Smooth muscle cell (in vitro differentiated cells): ENCODE results near the gene ELANE. TPM values are rescaled to one million over a fixed set of nuclear protein-coding genes. Genes with fewer than 3 reads are reported as not detected.

Experiments
- DNase-seq: peaks from one replicate; lab custom pipeline; 2025; ENCODE audit not compliant: unreplicated experiment; lab: John Stamatoyannopoulos, UW
- H2AFZ ChIP-seq: fragments of 200-600 bp; sonication (generic); 2 replicates; pipeline ENCODE4 v1.6.0; 2016; ENCODE audit warnings: antibody characterized with exemption, low read depth, mild to moderate bottlenecking
- H3F3A ChIP-seq: fragments of 200-600 bp; sonication (generic); 2 replicates; pipeline ENCODE4 v1.6.0; 2017; ENCODE audit warnings: antibody characterized with exemption, low read depth
- H3K27ac ChIP-seq: fragments of 200-600 bp; sonication (generic); 2 replicates; pipeline ENCODE4 v1.5.1; 2016; ENCODE audit warnings: low read depth, mild to moderate bottlenecking
- H3K27me3 ChIP-seq: fragments of 200-600 bp; sonication (generic); 2 replicates; pipeline ENCODE4 v1.6.1; 2016; ENCODE audit warnings: low read depth, mild to moderate bottlenecking
- H3K36me3 ChIP-seq: fragments of 200-600 bp; sonication (generic); 2 replicates; pipeline ENCODE4 v1.5.1; 2016; ENCODE audit warnings: low read depth
- H3K4me1 ChIP-seq: fragments of 200-600 bp; sonication (generic); 2 replicates; pipeline ENCODE4 v1.5.1; 2016; ENCODE audit warnings: low read depth
- H3K4me2 ChIP-seq: fragments of 200-600 bp; sonication (generic); 2 replicates; pipeline ENCODE4 v1.6.0; 2016; ENCODE audit warnings: mild to moderate bottlenecking
- H3K4me3 ChIP-seq: fragments of 200-600 bp; sonication (generic); 2 replicates; pipeline ENCODE4 v1.5.1; 2016; ENCODE audit warnings: mild to moderate bottlenecking
- H3K79me2 ChIP-seq: fragments of 200-600 bp; sonication (generic); 2 replicates; pipeline ENCODE4 v1.6.0; 2016; ENCODE audit warnings: low read depth, mild to moderate bottlenecking
- H3K9ac ChIP-seq: fragments of 200-600 bp; sonication (generic); 2 replicates; pipeline ENCODE4 v1.6.0; 2016; ENCODE audit warnings: low read depth
- H3K9me3 ChIP-seq: fragments of 200-600 bp; sonication (generic); replicated peaks from 2 replicates; pipeline ENCODE4 v1.5.1; 2016; ENCODE audit warnings: low read depth
- H4K20me1 ChIP-seq: fragments of 200-600 bp; sonication (generic); 2 replicates; pipeline ENCODE4 v1.6.0; 2016; ENCODE audit warnings: low read depth
- CTCF ChIP-seq: fragments of 200-600 bp; sonication (generic); IDR thresholded peaks from 2 replicates; pipeline ENCODE4 v1.5.1; 2017; ENCODE audit warnings: borderline replicate concordance, mild to moderate bottlenecking, antibody characterized with exemption; ENCODE audit not compliant: insufficient read depth, poor library complexity, severe bottlenecking
- WGBS: methylation state at CpG from one replicate; pipeline ENCODE4 v1.1.7; 2016; ENCODE audit warnings: low lambda C conversion rate; 5-methylcytosine and 5-hydroxymethylcytosine counted together
- polyA plus RNA-seq: library from polyadenylated mRNA; unstranded; fragments of >200 nt; fragmentation: Nextera tagmentation; extraction: Ambion mirVana; gene quantifications from 2 replicates; pipeline ENCODE4 v1.2.1, GENCODE V29; 2016
- total RNA-seq: library from RNA; depleted of rRNA; stranded (reverse); fragments of >200 nt; gene quantifications from 2 replicates; pipeline ENCODE4 v1.2.3, GENCODE V29; 2014

The ELANE gene
- total and polyA plus RNA-seq, 2 experiments from 2014 or later, result not detected

GRCh38 chr19:811506-812048 is 40.5 kb upstream of the ELANE start:
- Histone ChIP-seq H3K4me2 (no peak overlapping the region), H3K9ac (no peak overlapping the region), H3K27me3 (no peaks in the 10 kb centered on the region), H3K9me3 (no peaks in the 10 kb centered on the region), H3K27ac (no peak overlapping the region), H3K4me1 (no peaks in the 10 kb centered on the region), H2AFZ (no peak overlapping the region), H3K79me2 (peaks cover 36% of the 10 kb centered on the region), H3K36me3 (peaks cover 20% of the 10 kb centered on the region), H4K20me1 (peaks cover 65% of the 10 kb centered on the region), H3F3A (peaks cover 27% of the 10 kb centered on the region), H3K4me3 (no peak overlapping the region)
- 98% methylated on average over 20 of the region's 20 CpGs for WGBS
- no peak for DNase-seq
- no peak for TF ChIP-seq CTCF

- 95% methylated on average over 41 of the region's 80 CpGs for WGBS
- Histone ChIP-seq H3K4me1 (no peaks in the 10 kb centered on the region), H2AFZ (no peak overlapping the region), H3K27me3 (no peaks in the 10 kb centered on the region), H3K79me2 (peaks cover 29% of the 10 kb centered on the region), H3K4me3 (no peak overlapping the region), H3K27ac (no peak overlapping the region), H3K4me2 (no peak overlapping the region), H3K36me3 (peaks cover 18% of the 10 kb centered on the region), H3K9me3 (no peaks in the 10 kb centered on the region), H4K20me1 (peaks cover 59% of the 10 kb centered on the region), H3F3A (peaks cover 27% of the 10 kb centered on the region), H3K9ac (no peak overlapping the region)
- no peak for TF ChIP-seq CTCF
- DNase-seq, result no peak
Measured at GRCh38 chr19:812049-812746, 39.9 kb upstream of the ELANE start.

- no peak overlapping the region for H3K9ac ChIP-seq
- peaks cover 12% of the 10 kb centered on the region for H3K36me3 ChIP-seq
Measured at GRCh38 chr19:812747-813218, 39.3 kb upstream of the ELANE start.

More at GRCh38 chr19:812747-813218, 39.3 kb upstream of the ELANE start:
- Histone ChIP-seq H3K4me1 (no peaks in the 10 kb centered on the region), H3K4me2 (no peak overlapping the region), H3K9me3 (no peaks in the 10 kb centered on the region), H2AFZ (no peak overlapping the region), H3K4me3 (no peak overlapping the region), H3F3A (peaks cover 24% of the 10 kb centered on the region), H4K20me1 (peaks cover 53% of the 10 kb centered on the region), H3K27me3 (no peaks in the 10 kb centered on the region), H3K79me2 (peaks cover 24% of the 10 kb centered on the region), H3K27ac (no peak overlapping the region)
- TF ChIP-seq CTCF, result no peak
- 99% methylated on average over 58 of the region's 72 CpGs for WGBS
- DNase-seq, result no peak
